SHP77 (cell line): Measurements from ENCODE around the gene HS3ST4.
A peak's percentile ranks its signal among the peaks of the same experiment; 100 is the strongest.

Experiments
- DNase-seq, 2 experiments: peaks; one replicate each; lab custom pipeline; 2025; lab: John Stamatoyannopoulos, UW

HS3ST4 gene

GRCh38 chr16:25827709-25828108, 135.9 kb downstream of the HS3ST4 start:
- no peak for DNase-seq

GRCh38 chr16:25828510-25828909, 136.8 kb downstream of the HS3ST4 start:
- no peak for DNase-seq

GRCh38 chr16:25832291-25832690, 140.5 kb downstream of the HS3ST4 start:
- DNase-seq: no peak

- DNase-seq: no peak
These were observed 142.3 kb downstream of the HS3ST4 start for GRCh38 chr16:25834101-25834500.

- DNase-seq: no peak
These were observed 143.4 kb downstream of the HS3ST4 start for GRCh38 chr16:25835126-25835525.

GRCh38 chr16:25838724-25839186, 147.0 kb downstream of the HS3ST4 start:
- DNase-seq: peak; percentile 64 to 75

- DNase-seq: no peak
These were observed 150.0 kb downstream of the HS3ST4 start for GRCh38 chr16:25841761-25842160.

GRCh38 chr16:25845901-25846300, 154.1 kb downstream of the HS3ST4 start:
- DNase-seq: no peak

GRCh38 chr16:25854141-25854540, 162.4 kb downstream of the HS3ST4 start:
- DNase-seq: no peak

GRCh38 chr16:25855063-25855462, 163.3 kb downstream of the HS3ST4 start:
- DNase-seq: no peak

GRCh38 chr16:25855818-25856217, 164.1 kb downstream of the HS3ST4 start:
- DNase-seq: no peak

GRCh38 chr16:25859645-25860044, 167.9 kb downstream of the HS3ST4 start:
- DNase-seq: no peak

- no peak for DNase-seq
These were observed 175.3 kb downstream of the HS3ST4 start for GRCh38 chr16:25867041-25867440.

- DNase-seq: no peak
These were observed 176.3 kb downstream of the HS3ST4 start for GRCh38 chr16:25868106-25868505.

- DNase-seq: no peak
These were observed 177.1 kb downstream of the HS3ST4 start for GRCh38 chr16:25868706-25869370.

- DNase-seq: no peak
These were observed 180.8 kb downstream of the HS3ST4 start for GRCh38 chr16:25872369-25873070.

GRCh38 chr16:25874196-25874595, 182.4 kb downstream of the HS3ST4 start:
- no peak for DNase-seq

GRCh38 chr16:25875956-25876598, 184.3 kb downstream of the HS3ST4 start:
- no peak for DNase-seq

- DNase-seq: no peak
These were observed 185.3 kb downstream of the HS3ST4 start for GRCh38 chr16:25877103-25877502.

GRCh38 chr16:25886598-25886997, 194.8 kb downstream of the HS3ST4 start:
- DNase-seq: no peak

- DNase-seq: no peak
These were observed 197.1 kb downstream of the HS3ST4 start for GRCh38 chr16:25888868-25889267.

GRCh38 chr16:25893332-25893731, 201.6 kb downstream of the HS3ST4 start:
- DNase-seq: no peak

- no peak for DNase-seq
These were observed 202.3 kb downstream of the HS3ST4 start for GRCh38 chr16:25894093-25894492.
